ENCODE results near the gene LPAR1.

LPAR1 gene

DNA sequence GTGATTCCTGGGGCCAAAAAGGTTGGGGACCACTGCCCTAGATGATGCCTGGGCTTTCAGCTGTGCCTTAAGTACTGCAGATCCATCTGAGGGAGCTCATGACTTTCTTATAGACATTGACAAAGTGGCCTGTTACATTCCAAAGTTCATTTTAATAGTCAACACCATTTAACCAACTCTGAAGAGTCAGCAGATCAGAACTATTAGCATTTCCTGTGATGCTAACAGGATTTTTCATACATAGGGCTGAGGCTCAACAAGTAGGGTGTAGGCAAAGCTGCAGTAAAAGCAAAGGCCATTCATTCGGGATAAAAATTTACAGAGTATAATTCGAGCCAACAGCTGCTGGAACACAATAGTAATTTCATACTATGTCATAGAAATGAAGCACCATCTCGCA, 105.4 kb downstream of the LPAR1 start:
- DNase-seq (ENCODE audit: extremely low spot score): no peak
- ChIA-PET POLR2A (no interaction called here), CTCF (interaction anchor here (1.5 kb wide), 1 partner anchor 11 kb away, joined by 5 read pairs; no protein-coding TSS in a partner anchor)
- TF ChIP-seq, protein P1, sequence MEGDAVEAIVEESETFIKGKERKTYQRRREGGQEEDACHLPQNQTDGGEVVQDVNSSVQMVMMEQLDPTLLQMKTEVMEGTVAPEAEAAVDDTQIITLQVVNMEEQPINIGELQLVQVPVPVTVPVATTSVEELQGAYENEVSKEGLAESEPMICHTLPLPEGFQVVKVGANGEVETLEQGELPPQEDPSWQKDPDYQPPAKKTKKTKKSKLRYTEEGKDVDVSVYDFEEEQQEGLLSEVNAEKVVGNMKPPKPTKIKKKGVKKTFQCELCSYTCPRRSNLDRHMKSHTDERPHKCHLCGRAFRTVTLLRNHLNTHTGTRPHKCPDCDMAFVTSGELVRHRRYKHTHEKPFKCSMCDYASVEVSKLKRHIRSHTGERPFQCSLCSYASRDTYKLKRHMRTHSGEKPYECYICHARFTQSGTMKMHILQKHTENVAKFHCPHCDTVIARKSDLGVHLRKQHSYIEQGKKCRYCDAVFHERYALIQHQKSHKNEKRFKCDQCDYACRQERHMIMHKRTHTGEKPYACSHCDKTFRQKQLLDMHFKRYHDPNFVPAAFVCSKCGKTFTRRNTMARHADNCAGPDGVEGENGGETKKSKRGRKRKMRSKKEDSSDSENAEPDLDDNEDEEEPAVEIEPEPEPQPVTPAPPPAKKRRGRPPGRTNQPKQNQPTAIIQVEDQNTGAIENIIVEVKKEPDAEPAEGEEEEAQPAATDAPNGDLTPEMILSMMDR (IDR thresholded peaks at IDR 0.05; ENCODE audit: control extremely low read depth, extremely low read depth, low read depth, missing control alignments): no peak

DNA sequence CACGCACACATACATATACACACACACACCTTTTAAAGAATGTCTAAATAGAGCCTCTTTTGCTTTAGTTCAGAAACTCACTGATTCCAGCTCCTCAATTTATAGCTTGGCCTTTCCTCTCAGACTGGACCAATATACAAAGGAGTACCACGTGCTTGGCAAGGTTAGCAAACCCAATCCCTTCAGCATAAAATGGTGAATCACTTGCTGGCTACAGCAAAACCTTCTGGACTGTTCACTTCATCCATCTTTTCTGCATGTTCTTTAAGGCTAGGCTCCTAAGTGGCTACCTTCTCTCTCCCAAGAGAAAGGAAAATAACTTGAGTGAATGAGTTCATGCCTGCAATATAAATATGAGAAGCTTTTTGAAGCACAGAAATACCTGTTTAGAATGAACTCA, 109.7 kb downstream of the LPAR1 start:
- TF ChIP-seq, protein P1 (IDR thresholded peaks at IDR 0.05; ENCODE audit: control extremely low read depth, extremely low read depth, low read depth, missing control alignments): no peak
- ChIA-PET CTCF (no interaction called here), POLR2A (no interaction called here)
- DNase-seq (ENCODE audit: extremely low spot score): no peak

DNA sequence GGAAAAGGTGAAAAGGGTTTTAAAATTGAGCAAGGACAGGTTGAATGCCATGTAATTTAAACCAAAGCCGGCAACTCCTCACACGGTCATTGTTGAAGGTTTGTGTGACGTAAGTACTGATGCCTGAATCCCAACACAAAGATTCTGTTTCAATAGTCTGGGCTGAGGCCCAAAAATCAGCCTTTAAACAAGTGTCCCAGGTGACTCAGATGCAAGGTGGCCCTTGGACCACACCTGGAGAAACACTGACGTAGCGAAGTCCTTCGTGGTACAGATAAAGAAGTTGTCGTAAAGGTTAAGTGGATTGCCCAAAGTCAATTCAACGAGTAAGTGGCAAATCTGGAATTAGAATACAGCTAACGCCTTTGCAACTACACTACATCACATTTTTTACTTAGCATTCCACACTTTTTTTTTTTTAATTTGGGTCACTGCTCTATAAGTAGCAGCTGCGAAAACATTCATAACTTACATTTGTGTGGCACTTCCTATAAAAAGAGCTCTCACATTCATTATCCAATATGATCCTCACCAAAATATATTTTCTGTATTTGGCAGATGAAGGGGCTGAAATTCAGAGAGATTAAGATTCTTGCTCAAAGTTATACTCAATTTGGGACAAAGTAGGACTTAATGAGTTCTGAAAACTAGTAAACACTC, 111.3 kb downstream of the LPAR1 start:
- TF ChIP-seq, protein P1 (IDR thresholded peaks at IDR 0.05; ENCODE audit: control extremely low read depth, extremely low read depth, low read depth, missing control alignments): no peak
- DNase-seq (ENCODE audit: extremely low spot score): no peak
- CTCF ChIA-PET: interaction anchor here (1.7 kb wide), 1 partner anchor 10 kb away, joined by 6 read pairs; no protein-coding TSS in a partner anchor
- POLR2A ChIA-PET: no interaction called here

DNA sequence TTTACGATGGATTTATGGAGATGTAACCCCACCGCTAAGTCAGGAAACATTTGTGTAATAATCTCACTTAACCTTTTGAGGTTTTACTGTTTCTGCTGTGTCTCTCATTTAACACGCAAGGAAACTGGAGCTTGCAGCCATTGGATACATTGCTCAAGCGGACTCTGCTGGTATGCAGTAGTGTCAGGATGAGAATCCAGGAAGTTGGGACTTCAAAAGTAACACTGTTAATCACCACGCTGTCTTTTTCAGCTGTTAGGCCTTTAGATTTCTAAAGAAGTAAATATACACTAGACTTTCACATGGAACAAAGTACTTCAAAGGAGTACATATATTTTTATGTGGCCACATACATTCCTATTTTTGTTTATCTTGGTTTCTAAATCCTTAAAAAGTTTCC, 114.7 kb downstream of the LPAR1 start:
- ChIA-PET POLR2A (no interaction called here), CTCF (no interaction called here)
- TF ChIP-seq, protein P1 (IDR thresholded peaks at IDR 0.05; ENCODE audit: control extremely low read depth, extremely low read depth, low read depth, missing control alignments): no peak
- DNase-seq (ENCODE audit: extremely low spot score): no peak

DNA sequence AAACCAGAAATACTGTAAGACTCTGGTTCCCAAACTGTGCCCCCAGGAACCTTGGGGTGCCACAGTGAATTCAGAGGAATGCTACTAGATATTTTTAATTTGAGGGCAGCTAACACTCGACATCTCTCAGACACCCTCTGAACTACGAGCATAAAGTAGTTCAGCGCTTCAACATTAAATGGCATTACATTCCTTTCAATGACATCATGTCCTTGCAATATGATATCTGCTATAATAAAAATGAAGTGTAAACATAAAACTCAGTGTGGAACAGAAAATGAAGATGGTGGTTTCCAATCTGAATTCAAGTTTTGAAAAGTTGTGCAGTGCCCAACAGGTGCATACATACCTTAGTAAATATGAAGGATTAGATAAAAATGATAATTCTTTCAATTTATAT, 116.1 kb downstream of the LPAR1 start:
- ChIA-PET CTCF (no interaction called here), POLR2A (no interaction called here)
- TF ChIP-seq, protein P1 (IDR thresholded peaks at IDR 0.05; ENCODE audit: control extremely low read depth, extremely low read depth, low read depth, missing control alignments): no peak
- DNase-seq (ENCODE audit: extremely low spot score): no peak

DNA sequence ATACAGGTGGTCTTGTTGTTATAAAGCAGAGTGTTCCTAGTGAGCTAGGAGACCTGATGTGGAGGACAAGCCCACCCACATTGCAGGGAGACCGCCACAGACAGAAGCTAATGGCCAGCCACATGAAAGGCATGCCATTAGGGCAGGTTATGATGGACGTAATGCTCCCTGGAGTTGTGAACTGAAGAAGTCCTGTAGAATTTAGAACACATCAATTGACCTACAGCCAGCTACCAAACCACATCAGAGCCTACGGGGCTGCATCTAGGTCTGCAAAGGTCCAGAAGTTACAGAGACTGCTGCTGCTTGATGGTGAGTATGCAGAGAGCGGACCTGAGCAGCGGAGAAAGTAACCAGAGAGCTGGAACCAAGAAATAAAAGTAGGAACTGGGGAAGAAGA, 116.6 kb downstream of the LPAR1 start:
- ChIA-PET POLR2A (no interaction called here), CTCF (no interaction called here)
- no peak for DNase-seq (ENCODE audit: extremely low spot score)
- TF ChIP-seq, protein P1 (IDR thresholded peaks at IDR 0.05; ENCODE audit: control extremely low read depth, extremely low read depth, low read depth, missing control alignments): no peak

All from GM10248 (cell line).